NCI-H524 (cell line): ENCODE data around the gene COPRS.
A peak's percentile ranks its signal among the peaks of the same experiment; 100 is the strongest.

Source experiments
- DNase-seq, 2 experiments: peaks; one replicate each; lab custom pipeline; 2025; lab: John Stamatoyannopoulos, UW

The COPRS gene

DNA sequence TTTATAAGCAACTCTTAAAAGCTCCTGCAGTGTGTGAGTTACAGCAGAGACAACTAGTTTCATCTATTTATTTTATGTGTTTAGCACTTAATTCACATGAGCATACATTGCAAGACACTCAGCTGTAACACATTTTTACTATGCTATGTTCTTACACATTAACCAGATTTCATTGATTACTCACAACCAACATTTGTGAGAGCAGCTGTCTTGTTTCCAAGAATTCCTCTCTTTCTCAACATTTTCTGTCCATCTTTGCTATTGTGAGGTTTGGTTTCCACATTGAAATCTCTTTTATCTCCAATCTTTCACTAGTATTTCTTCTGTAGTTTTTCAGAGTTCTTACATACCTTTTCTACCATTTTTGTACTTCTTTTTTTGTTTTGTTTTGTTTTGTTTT lies 51.2 kb downstream of the COPRS start:
- no peak for DNase-seq

DNA sequence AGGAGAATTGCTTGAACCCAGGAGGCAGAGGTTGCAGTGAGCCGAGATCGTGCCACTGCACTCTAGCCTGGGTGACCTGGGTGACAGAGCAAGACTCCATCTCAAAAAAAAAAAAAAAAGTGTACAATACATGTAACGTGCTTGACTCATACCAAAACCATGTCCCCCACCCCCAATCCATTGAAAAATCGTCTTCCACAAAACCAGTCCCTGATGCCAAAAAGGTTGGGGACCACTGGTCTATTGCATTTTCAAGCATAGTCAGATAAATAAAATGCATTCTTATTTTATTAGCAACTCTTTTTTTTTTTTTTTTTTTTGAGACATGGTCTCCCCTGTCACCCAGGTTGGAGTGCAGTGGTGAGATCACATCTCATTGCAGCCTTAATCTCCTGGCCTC lies 52.1 kb downstream of the COPRS start:
- DNase-seq, result no peak

GRCh38 chr17:31803494-31804213 lies 55.4 kb downstream of the COPRS start:
- DNase-seq, result no peak

DNA sequence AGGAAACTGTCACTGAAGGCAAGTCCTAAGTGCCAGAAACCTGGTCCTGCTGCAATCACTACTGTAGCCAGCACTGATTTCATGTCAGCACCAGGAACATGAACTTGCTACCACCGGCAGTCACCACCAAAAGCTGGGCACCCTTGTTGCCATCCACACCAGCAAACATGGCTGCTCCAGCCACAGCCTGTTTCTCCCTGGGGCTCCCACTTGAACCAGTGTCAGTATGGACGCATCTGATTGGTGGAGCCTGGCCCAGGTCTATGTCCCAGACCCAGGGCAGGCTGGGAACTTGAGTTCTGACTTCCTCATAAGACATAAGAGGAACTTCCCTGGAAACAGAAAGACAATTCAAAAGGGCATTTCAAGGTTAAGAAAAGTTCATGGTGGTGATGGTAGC lies 56.5 kb downstream of the COPRS start:
- peak in 1 of 2 experiments; percentile 15 for DNase-seq
